ENCODE measurements around the gene MICU1.

- no peak for TF ChIP-seq CTCF (IDR thresholded peaks at IDR 0.05)
- TF ChIP-seq POLR2A (IDR thresholded peaks at IDR 0.05), result no peak
Observed at GRCh38 chr10:72334196-72334824, 291.6 kb downstream of the MICU1 start.
